Lung (tissue), 12 donors: ENCODE results near the gene EZR. TPM values are rescaled to one million over a fixed set of nuclear protein-coding genes. Genes with fewer than 3 reads are reported as not detected.

ENCODE experiments used
- ATAC-seq: fragments of 200-7000 bp; cut with Tn5 transposase; one replicate; pipeline ENCODE4 v1.9.1; 2020; ENCODE audit warnings: moderate number of reproducible peaks; ENCODE audit not compliant: insufficient read depth, low FRiP score
- DNase-seq, 3 donors: peaks; one replicate each; pipeline ENCODE4 v3.0.0-alpha.2; 2013 to 2017
- H3K27ac ChIP-seq, 2 donors: one replicate each; pipeline ENCODE4 v1.5.1; 2013; ENCODE audit warnings: mild to moderate bottlenecking in 2 of 2, moderate library complexity in 2 of 2, control low read depth in 1 of 2, inconsistent platforms in 1 of 2, low read depth in 1 of 2, low read length in 1 of 2
- H3K27me3 ChIP-seq, 3 donors: one replicate each; pipeline ENCODE4 v1.5.1; 2013; ENCODE audit warnings: low read length in 2 of 3; ENCODE audit not compliant: control insufficient read depth in 3 of 3, insufficient read depth in 3 of 3
- H3K36me3 ChIP-seq, 4 donors: one replicate each; pipeline ENCODE4 v1.5.1; 2013; ENCODE audit warnings: low read length in 4 of 4, mild to moderate bottlenecking in 1 of 4, moderate library complexity in 1 of 4; ENCODE audit not compliant: control insufficient read depth in 4 of 4, insufficient read depth in 4 of 4
- H3K4me1 ChIP-seq, 5 donors: one replicate each; pipeline ENCODE4 v1.5.1; 2013; ENCODE audit warnings: low read length in 5 of 5, mild to moderate bottlenecking in 2 of 5, moderate library complexity in 1 of 5; ENCODE audit not compliant: control insufficient read depth in 5 of 5, insufficient read depth in 5 of 5
- H3K4me3 ChIP-seq: one replicate; pipeline ENCODE4 v1.5.1; 2013; ENCODE audit warnings: mild to moderate bottlenecking, control low read depth, moderate library complexity
- H3K9ac ChIP-seq, 2 donors: one replicate each; pipeline ENCODE4 v1.5.1; 2013; ENCODE audit warnings: low read length in 2 of 2, control low read depth in 1 of 2; ENCODE audit not compliant: insufficient read depth in 1 of 2
- H3K9me3 ChIP-seq, 4 donors: one replicate each; pipeline ENCODE4 v1.5.1; 2013; ENCODE audit warnings: low read length in 3 of 4, mild to moderate bottlenecking in 1 of 4, moderate library complexity in 1 of 4; ENCODE audit not compliant: control insufficient read depth in 4 of 4, insufficient read depth in 3 of 4
- WGBS, 2 donors: extraction: QIAGEN DNeasy Blood & Tissue Kit; methylation state at CpG; one replicate each; pipeline ENCODE4 v1.1.7; 2013; 5-methylcytosine and 5-hydroxymethylcytosine counted together
- polyA plus RNA-seq, 2 donors: library from polyadenylated mRNA; stranded (reverse); fragments of 200-250 nt; gene quantifications; one replicate each; pipeline ENCODE4 v1.2.1, GENCODE V29; 2013
- total RNA-seq, 2 donors: library from RNA; depleted of rRNA in 1 of 2; stranded (reverse); fragments of >200 nt in 1 of 2; gene quantifications; one replicate each; pipeline ENCODE4 v1.2.1, GENCODE V29; 2014 to 2021
- TF ChIP-seq, protein P1 (sequence below): IDR thresholded peaks from 2 replicates; pipeline ENCODE4 v1.5.1; 2012; ENCODE audit warnings: mild to moderate bottlenecking; ENCODE audit errors: control extremely low read depth, extremely low read depth
- donor health status: control.
- donor health status: control.
- donor health status: Bipolar disorder and iron deficiency.
- donor health status: healthy.
- donor health status: DM: yes; HTN: yes; CAD: no.

The EZR gene
- total and polyA plus RNA-seq, 4 donors, result 168 to 452 (median 198) TPM

DNA sequence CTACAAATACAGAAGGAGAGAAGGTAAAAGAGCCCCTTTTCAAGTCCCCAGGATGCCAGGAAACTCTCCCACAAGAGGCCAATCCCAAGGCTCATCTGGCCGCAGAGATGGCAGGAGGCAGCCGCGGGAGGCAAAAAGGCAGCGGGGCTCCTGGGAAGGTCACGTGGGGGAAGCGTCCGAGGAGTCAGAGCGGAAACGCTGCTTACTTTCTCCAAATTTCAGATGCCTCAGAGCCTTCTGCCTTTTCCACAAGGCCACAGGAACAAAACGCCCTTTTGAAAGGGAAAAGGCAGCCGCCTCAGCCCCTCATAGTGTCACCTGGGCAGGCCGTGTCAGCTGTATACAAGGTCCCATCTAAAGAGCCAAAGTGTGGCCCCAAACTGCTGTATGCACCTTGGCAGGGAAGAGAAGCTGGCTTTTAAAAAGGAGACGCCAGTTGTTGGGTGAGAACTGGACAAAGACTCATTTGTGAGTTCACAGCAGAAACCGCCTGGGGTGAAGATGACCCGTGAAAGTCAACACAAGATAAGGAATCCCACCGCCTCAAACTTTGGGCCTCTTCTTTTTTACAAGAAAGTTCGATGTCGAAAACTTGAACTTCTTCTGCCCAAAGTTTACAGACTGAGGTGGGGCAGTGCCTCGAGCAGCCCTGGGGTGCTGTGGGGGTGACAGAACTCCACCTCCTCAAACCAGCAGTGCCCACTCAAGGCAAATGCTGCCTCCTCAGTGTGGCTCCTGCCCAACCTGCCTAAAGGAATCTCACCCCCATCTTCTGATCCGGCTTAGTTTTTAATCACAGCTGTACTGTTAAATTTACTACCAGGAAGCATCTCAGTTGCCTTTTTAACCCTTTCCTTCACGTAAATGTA is 45.4 kb downstream of the EZR start:
- 87 to 91% methylated on average over 21 of the region's 21 CpGs for WGBS, 2 donors
- TF ChIP-seq, protein P1, sequence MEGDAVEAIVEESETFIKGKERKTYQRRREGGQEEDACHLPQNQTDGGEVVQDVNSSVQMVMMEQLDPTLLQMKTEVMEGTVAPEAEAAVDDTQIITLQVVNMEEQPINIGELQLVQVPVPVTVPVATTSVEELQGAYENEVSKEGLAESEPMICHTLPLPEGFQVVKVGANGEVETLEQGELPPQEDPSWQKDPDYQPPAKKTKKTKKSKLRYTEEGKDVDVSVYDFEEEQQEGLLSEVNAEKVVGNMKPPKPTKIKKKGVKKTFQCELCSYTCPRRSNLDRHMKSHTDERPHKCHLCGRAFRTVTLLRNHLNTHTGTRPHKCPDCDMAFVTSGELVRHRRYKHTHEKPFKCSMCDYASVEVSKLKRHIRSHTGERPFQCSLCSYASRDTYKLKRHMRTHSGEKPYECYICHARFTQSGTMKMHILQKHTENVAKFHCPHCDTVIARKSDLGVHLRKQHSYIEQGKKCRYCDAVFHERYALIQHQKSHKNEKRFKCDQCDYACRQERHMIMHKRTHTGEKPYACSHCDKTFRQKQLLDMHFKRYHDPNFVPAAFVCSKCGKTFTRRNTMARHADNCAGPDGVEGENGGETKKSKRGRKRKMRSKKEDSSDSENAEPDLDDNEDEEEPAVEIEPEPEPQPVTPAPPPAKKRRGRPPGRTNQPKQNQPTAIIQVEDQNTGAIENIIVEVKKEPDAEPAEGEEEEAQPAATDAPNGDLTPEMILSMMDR, result no peak
- DNase-seq (no peak), ATAC-seq (no peak)
- no peak overlapping the region for H3K9ac ChIP-seq
- H3K36me3 ChIP-seq, result peaks cover 50 to 69% (median 58%) of the 10 kb centered on the region in 4 donors
- no peak overlapping the region for H3K4me3 ChIP-seq
- no peaks in the 10 kb centered on the region for H3K27me3 ChIP-seq
- no peaks in the 10 kb centered on the region for H3K9me3 ChIP-seq
- H3K27ac ChIP-seq, result no peak overlapping the region
- peaks cover 0 to 2% (median 0%) of the 10 kb centered on the region in 5 donors for H3K4me1 ChIP-seq

DNA sequence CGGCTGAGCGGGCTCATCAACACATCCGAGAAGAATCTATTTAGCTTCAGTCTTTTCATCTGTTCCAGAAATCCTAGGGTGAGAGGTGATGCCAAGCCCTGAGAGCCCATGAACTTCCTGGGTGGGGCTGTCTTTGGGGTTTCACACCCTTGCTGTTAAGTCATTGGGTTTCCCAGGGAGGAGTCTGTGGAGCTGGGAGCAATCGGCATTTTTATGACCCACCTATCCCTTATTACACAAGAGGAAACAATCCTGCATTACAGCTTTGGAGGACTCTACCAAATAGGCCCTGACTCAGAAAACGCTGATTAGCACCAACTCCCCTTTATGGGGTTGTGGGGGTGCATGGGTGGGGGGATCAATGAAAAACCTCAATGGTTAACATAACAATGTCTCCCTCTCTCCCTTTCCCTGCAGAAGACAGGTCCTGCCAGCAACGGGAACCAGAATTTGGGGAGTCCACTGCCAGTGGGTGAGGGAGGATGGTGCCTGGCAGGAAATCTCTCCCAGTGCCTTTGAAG is 46.3 kb downstream of the EZR start:
- Histone ChIP-seq H3K27me3 (no peaks in the 10 kb centered on the region), H3K9me3 (no peaks in the 10 kb centered on the region), H3K4me1 (peaks cover 0 to 2% (median 0%) of the 10 kb centered on the region in 5 donors), H3K36me3 (peaks cover 52 to 72% (median 63%) of the 10 kb centered on the region in 4 donors), H3K9ac (no peak overlapping the region), H3K27ac (peak overlapping the region in 1 of 2 donors; percentile 62), H3K4me3 (no peak overlapping the region)
- TF ChIP-seq, protein P1, result no peak
- 64 to 82% methylated on average over 6 of the region's 6 CpGs for WGBS, 2 donors
- DNase-seq, result no peak
- ATAC-seq, result no peak

DNA sequence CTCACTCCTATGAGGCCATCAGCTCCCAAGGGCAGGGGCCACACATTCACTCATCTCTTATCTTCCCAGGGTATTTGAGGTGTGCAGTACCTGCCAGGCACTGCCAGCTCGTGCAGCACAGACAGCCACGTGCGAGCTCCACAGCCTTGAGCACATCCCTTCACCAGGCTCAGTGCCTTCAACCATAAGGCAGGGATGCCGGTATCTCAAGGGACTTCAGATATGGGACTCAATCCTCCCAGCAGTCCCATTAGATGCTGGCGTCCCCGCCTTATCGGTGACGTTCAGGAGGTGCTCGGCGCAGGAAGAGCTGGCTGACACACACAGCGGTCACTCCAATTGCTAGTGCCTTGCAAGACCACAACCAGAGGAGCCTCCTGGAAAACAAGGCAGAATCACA is 47.0 kb downstream of the EZR start:
- Histone ChIP-seq H3K9ac (no peak overlapping the region), H3K4me1 (no peaks in the 10 kb centered on the region), H3K36me3 (peaks cover 47 to 72% (median 61%) of the 10 kb centered on the region in 4 donors), H3K4me3 (no peak overlapping the region), H3K9me3 (no peaks in the 10 kb centered on the region), H3K27ac (no peak overlapping the region), H3K27me3 (no peaks in the 10 kb centered on the region)
- ATAC-seq, result no peak
- no peak for DNase-seq
- WGBS, 2 donors, result 93 to 98% methylated on average over 11 of the region's 11 CpGs
- TF ChIP-seq, protein P1, result no peak
